A673 (cell line): ENCODE results near the gene TNFSF10. TPM values are rescaled to one million over a fixed set of nuclear protein-coding genes. Genes with fewer than 3 reads are reported as not detected.

Source experiments
- BruUV-seq: library from RNA; stranded (reverse); fragments of 400-500 nt; replicated peaks from 2 replicates; lab custom pipeline; 2021; lab: Mats Ljungman, UMichigan
- CTCF ChIA-PET: fragments of 300-600 bp; sonication (Branson Sonifier 250); formaldehyde crosslinking; loops from one replicate; lab custom pipeline; 2022; ENCODE audit warnings: antibody characterized with exemption; lab: Charles Lee
- POLR2A ChIA-PET: fragments of 300-600 bp; sonication (Branson Sonifier 250); formaldehyde crosslinking; loops from one replicate; lab custom pipeline; 2022; ENCODE audit warnings: antibody characterized with exemption; ENCODE audit not compliant: low non-redundant PET; lab: Charles Lee
- DNase-seq: peaks from one replicate; pipeline ENCODE4 v3.0.0-alpha.2; 2015; ENCODE audit warnings: low spot score
- H3K27ac ChIP-seq: fragments of 200-600 bp; sonication (generic); 2 replicates; pipeline ENCODE4 v1.5.1; 2016; ENCODE audit warnings: mixed run types, low read depth, mild to moderate bottlenecking, mixed read lengths, antibody characterized with exemption, low read length; ENCODE audit not compliant: poor library complexity, severe bottlenecking
- H3K27me3 ChIP-seq: fragments of 200-600 bp; sonication (generic); replicated peaks from 2 replicates; pipeline ENCODE4 v1.6.1; 2017; ENCODE audit warnings: mixed run types, low read depth, mild to moderate bottlenecking, mixed read lengths, antibody characterized with exemption, low read length; ENCODE audit not compliant: insufficient read depth, poor library complexity
- H3K36me3 ChIP-seq: fragments of 200-600 bp; sonication (generic); 2 replicates; pipeline ENCODE4 v1.6.1; 2016; ENCODE audit warnings: mixed run types, mild to moderate bottlenecking, mixed read lengths, antibody characterized with exemption, low read length; ENCODE audit not compliant: insufficient read depth, poor library complexity, severe bottlenecking
- H3K4me1 ChIP-seq: fragments of 200-600 bp; sonication (generic); 2 replicates; pipeline ENCODE4 v1.6.1; 2017; ENCODE audit warnings: mixed run types, mild to moderate bottlenecking, mixed read lengths, antibody characterized with exemption, low read length; ENCODE audit not compliant: insufficient read depth, poor library complexity, severe bottlenecking
- H3K4me3 ChIP-seq: fragments of 200-600 bp; sonication (generic); 2 replicates; pipeline ENCODE4 v1.5.1; 2016; ENCODE audit warnings: low read depth, mixed run types, mild to moderate bottlenecking, mixed read lengths, low read length; ENCODE audit not compliant: poor library complexity, severe bottlenecking
- H3K9me3 ChIP-seq: fragments of 200-600 bp; sonication (generic); 2 replicates; pipeline ENCODE4 v1.6.1; 2016; ENCODE audit warnings: mixed run types, low read depth, mild to moderate bottlenecking, mixed read lengths, antibody characterized with exemption, low read length; ENCODE audit not compliant: poor library complexity, severe bottlenecking
- EZH2 ChIP-seq: fragments of 200-600 bp; sonication (generic); IDR thresholded peaks from 2 replicates; pipeline ENCODE4 v1.6.1; 2017; ENCODE audit warnings: borderline replicate concordance, low read depth, mild to moderate bottlenecking, mixed read lengths, antibody characterized with exemption, low read length; ENCODE audit not compliant: poor library complexity, severe bottlenecking
- intact Hi-C: fragments of 100-400 bp; cut with micrococcal nuclease; formaldehyde crosslinking; loops from one replicate; pipeline ENCODE4 v1.10.0; 2022; ENCODE audit not compliant: unreplicated experiment
- total RNA-seq: library from RNA; stranded (reverse); gene quantifications from 2 replicates; pipeline ENCODE4 v1.2.3, GENCODE V29; 2021
- TF ChIP-seq, protein P1 (sequence below): fragments of 300-800, 200-600 bp; sonication (generic); conservative IDR thresholded peaks from 2 replicates; pipeline ENCODE4 v1.5.1; 2017; ENCODE audit warnings: low read depth, mild to moderate bottlenecking, antibody characterized with exemption, low read length, moderate library complexity, mixed read lengths

TNFSF10 gene
- total RNA-seq, 1 experiment from 2014 or later: not detected

DNA sequence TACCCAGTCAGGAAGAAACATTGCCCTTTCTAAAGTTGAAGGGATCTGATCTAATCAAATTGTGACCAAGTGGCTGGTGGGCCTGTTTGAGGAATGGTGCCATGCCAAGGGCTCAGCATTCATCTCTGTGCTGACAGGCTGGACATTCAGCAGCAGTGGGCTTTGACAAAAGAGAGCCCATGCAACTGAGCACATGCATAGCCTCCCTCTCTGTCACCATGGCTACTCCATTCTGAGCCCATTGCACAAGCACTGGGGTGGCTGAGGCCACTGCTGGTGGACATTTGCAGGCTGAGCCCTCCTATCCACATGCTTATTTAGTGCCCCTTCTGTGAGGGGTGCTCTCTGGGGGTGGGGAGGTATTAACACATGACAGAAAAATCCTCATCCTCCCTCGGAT, 28.6 kb upstream of the TNFSF10 start:
- DNase-seq: no peak
- Histone ChIP-seq H3K4me1 (no peaks in the 10 kb centered on the region), H3K27me3 (no peaks in the 10 kb centered on the region), H3K4me3 (no peak overlapping the region), H3K36me3 (no peaks in the 10 kb centered on the region), H3K27ac (no peak overlapping the region), H3K9me3 (no peaks in the 10 kb centered on the region)
- no peak for TF ChIP-seq EZH2
- TF ChIP-seq, protein P1, sequence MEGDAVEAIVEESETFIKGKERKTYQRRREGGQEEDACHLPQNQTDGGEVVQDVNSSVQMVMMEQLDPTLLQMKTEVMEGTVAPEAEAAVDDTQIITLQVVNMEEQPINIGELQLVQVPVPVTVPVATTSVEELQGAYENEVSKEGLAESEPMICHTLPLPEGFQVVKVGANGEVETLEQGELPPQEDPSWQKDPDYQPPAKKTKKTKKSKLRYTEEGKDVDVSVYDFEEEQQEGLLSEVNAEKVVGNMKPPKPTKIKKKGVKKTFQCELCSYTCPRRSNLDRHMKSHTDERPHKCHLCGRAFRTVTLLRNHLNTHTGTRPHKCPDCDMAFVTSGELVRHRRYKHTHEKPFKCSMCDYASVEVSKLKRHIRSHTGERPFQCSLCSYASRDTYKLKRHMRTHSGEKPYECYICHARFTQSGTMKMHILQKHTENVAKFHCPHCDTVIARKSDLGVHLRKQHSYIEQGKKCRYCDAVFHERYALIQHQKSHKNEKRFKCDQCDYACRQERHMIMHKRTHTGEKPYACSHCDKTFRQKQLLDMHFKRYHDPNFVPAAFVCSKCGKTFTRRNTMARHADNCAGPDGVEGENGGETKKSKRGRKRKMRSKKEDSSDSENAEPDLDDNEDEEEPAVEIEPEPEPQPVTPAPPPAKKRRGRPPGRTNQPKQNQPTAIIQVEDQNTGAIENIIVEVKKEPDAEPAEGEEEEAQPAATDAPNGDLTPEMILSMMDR: no peak
- ChIA-PET CTCF (no interaction called here), POLR2A (no interaction called here)
- no TSS peak for BruUV-seq
- intact Hi-C loops: no loop called here

DNA sequence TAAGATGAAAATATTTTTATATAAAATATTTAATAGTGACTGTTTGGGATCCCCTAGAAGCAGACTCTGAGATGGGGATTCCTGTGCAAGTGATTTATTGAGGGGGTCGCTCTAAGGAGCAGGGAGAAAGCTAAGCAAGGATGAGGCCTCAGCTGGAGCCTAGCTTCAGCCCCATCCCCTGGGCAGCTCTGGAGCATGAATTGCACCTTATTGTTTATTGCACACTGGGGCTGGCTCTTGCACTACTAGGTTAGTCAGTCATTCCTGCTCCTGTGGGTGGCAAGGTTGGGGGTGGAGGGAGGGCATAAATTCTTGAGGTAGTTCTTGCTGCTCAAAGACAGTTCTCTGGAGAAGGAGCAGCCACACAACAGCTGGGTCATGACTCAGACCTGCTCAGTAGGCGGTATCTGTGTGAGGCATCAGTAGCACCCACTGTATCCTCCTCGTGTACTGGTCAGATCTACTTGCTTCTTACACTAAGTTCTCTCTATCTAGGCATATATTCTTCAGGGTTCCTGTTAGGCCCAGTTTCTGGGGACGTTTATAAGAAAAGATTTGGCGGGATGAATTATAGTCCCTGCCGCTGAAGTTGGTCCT, 27.2 kb upstream of the TNFSF10 start:
- TF ChIP-seq, protein P1: no peak
- TF ChIP-seq EZH2: no peak
- no peak overlapping the region for H3K27ac ChIP-seq
- H3K9me3 ChIP-seq: no peaks in the 10 kb centered on the region
- H3K36me3 ChIP-seq: no peaks in the 10 kb centered on the region
- POLR2A ChIA-PET: no interaction called here
- CTCF ChIA-PET: no interaction called here
- peak; percentile 21 for DNase-seq
- intact Hi-C loops: no loop called here
- BruUV-seq: no TSS peak
- H3K4me1 ChIP-seq: no peaks in the 10 kb centered on the region
- H3K4me3 ChIP-seq: no peak overlapping the region
- no peaks in the 10 kb centered on the region for H3K27me3 ChIP-seq

DNA sequence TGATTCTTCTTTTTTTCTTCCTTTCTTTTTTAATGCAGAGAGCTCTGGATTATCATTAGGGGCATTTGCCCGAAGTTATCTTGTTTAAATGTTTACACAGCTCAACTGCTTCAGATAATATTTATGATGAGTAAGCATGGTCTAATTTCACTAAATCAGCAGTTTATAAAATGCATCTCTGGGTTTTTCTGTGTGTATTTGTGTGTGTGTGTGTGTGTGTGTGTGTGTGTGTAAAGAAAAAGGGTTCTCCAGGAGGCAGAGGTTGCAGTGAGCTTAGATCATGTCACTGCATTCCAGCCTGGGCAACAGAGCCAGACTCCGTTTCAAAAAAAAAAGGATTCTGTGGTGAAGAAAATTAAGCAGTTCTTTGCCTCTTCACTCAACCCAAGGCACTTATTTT, 25.9 kb upstream of the TNFSF10 start:
- no peaks in the 10 kb centered on the region for H3K36me3 ChIP-seq
- H3K4me3 ChIP-seq: no peak overlapping the region
- no peak for TF ChIP-seq EZH2
- TF ChIP-seq, protein P1: no peak
- CTCF ChIA-PET: no interaction called here
- no peak overlapping the region for H3K27ac ChIP-seq
- intact Hi-C loops: no loop called here
- POLR2A ChIA-PET: no interaction called here
- no peaks in the 10 kb centered on the region for H3K9me3 ChIP-seq
- no peaks in the 10 kb centered on the region for H3K4me1 ChIP-seq
- no TSS peak for BruUV-seq
- H3K27me3 ChIP-seq: no peaks in the 10 kb centered on the region
- no peak for DNase-seq
